Smooth muscle cell (in vitro differentiated cells): ENCODE measurements around the gene ATOSA. TPM values are rescaled to one million over a fixed set of nuclear protein-coding genes. Genes with fewer than 3 reads are reported as not detected.

Source experiments
- DNase-seq: peaks from one replicate; lab custom pipeline; 2025; ENCODE audit not compliant: unreplicated experiment; lab: John Stamatoyannopoulos, UW
- H2AFZ ChIP-seq: fragments of 200-600 bp; sonication (generic); 2 replicates; pipeline ENCODE4 v1.6.0; 2016; ENCODE audit warnings: antibody characterized with exemption, low read depth, mild to moderate bottlenecking
- H3F3A ChIP-seq: fragments of 200-600 bp; sonication (generic); 2 replicates; pipeline ENCODE4 v1.6.0; 2017; ENCODE audit warnings: antibody characterized with exemption, low read depth
- H3K27ac ChIP-seq: fragments of 200-600 bp; sonication (generic); 2 replicates; pipeline ENCODE4 v1.5.1; 2016; ENCODE audit warnings: low read depth, mild to moderate bottlenecking
- H3K27me3 ChIP-seq: fragments of 200-600 bp; sonication (generic); 2 replicates; pipeline ENCODE4 v1.6.1; 2016; ENCODE audit warnings: low read depth, mild to moderate bottlenecking
- H3K36me3 ChIP-seq: fragments of 200-600 bp; sonication (generic); 2 replicates; pipeline ENCODE4 v1.5.1; 2016; ENCODE audit warnings: low read depth
- H3K4me1 ChIP-seq: fragments of 200-600 bp; sonication (generic); 2 replicates; pipeline ENCODE4 v1.5.1; 2016; ENCODE audit warnings: low read depth
- H3K4me2 ChIP-seq: fragments of 200-600 bp; sonication (generic); 2 replicates; pipeline ENCODE4 v1.6.0; 2016; ENCODE audit warnings: mild to moderate bottlenecking
- H3K4me3 ChIP-seq: fragments of 200-600 bp; sonication (generic); 2 replicates; pipeline ENCODE4 v1.5.1; 2016; ENCODE audit warnings: mild to moderate bottlenecking
- H3K79me2 ChIP-seq: fragments of 200-600 bp; sonication (generic); 2 replicates; pipeline ENCODE4 v1.6.0; 2016; ENCODE audit warnings: low read depth, mild to moderate bottlenecking
- H3K9ac ChIP-seq: fragments of 200-600 bp; sonication (generic); 2 replicates; pipeline ENCODE4 v1.6.0; 2016; ENCODE audit warnings: low read depth
- H3K9me3 ChIP-seq: fragments of 200-600 bp; sonication (generic); replicated peaks from 2 replicates; pipeline ENCODE4 v1.5.1; 2016; ENCODE audit warnings: low read depth
- H4K20me1 ChIP-seq: fragments of 200-600 bp; sonication (generic); 2 replicates; pipeline ENCODE4 v1.6.0; 2016; ENCODE audit warnings: low read depth
- WGBS: methylation state at CpG from one replicate; pipeline ENCODE4 v1.1.7; 2016; ENCODE audit warnings: low lambda C conversion rate; 5-methylcytosine and 5-hydroxymethylcytosine counted together
- polyA plus RNA-seq: library from polyadenylated mRNA; unstranded; fragments of >200 nt; fragmentation: Nextera tagmentation; extraction: Ambion mirVana; gene quantifications from 2 replicates; pipeline ENCODE4 v1.2.1, GENCODE V29; 2016
- total RNA-seq: library from RNA; depleted of rRNA; stranded (reverse); fragments of >200 nt; gene quantifications from 2 replicates; pipeline ENCODE4 v1.2.3, GENCODE V29; 2014
- TF ChIP-seq, protein P1 (sequence below): fragments of 200-600 bp; sonication (generic); IDR thresholded peaks from 2 replicates; pipeline ENCODE4 v1.5.1; 2017; ENCODE audit warnings: borderline replicate concordance, mild to moderate bottlenecking, antibody characterized with exemption; ENCODE audit not compliant: insufficient read depth, poor library complexity, severe bottlenecking

The ATOSA gene
- total and polyA plus RNA-seq, 2 experiments from 2014 or later: 12.3 to 45.1 TPM

DNA sequence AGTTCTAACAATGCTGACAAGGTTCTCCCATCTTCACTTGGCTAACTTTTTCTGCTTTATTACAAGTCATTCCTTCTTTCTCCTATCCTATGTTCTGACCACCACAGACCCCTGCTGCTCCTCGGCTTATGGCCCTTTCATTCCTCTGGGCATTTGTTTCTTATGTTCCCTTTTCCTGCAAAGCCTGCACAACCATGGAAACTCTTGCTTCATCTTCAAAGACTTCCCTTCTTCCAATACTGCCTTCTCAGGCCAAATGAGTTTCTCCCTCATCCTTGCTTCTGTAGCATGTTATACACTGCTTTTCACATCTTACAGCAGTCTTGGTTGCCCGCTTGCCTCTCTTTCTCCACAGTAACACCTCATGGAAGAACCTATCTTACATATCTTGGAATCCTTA, 17.9 kb upstream of the ATOSA start:
- TF ChIP-seq, protein P1, sequence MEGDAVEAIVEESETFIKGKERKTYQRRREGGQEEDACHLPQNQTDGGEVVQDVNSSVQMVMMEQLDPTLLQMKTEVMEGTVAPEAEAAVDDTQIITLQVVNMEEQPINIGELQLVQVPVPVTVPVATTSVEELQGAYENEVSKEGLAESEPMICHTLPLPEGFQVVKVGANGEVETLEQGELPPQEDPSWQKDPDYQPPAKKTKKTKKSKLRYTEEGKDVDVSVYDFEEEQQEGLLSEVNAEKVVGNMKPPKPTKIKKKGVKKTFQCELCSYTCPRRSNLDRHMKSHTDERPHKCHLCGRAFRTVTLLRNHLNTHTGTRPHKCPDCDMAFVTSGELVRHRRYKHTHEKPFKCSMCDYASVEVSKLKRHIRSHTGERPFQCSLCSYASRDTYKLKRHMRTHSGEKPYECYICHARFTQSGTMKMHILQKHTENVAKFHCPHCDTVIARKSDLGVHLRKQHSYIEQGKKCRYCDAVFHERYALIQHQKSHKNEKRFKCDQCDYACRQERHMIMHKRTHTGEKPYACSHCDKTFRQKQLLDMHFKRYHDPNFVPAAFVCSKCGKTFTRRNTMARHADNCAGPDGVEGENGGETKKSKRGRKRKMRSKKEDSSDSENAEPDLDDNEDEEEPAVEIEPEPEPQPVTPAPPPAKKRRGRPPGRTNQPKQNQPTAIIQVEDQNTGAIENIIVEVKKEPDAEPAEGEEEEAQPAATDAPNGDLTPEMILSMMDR: no peak
- Histone ChIP-seq H3K4me2 (no peak overlapping the region), H3K4me1 (peaks cover 18% of the 10 kb centered on the region), H3K27ac (no peak overlapping the region), H4K20me1 (no peaks in the 10 kb centered on the region), H3K4me3 (no peak overlapping the region), H3K36me3 (no peaks in the 10 kb centered on the region), H3K79me2 (no peaks in the 10 kb centered on the region), H3K9ac (no peak overlapping the region), H3K9me3 (no peaks in the 10 kb centered on the region), H3F3A (no peaks in the 10 kb centered on the region), H2AFZ (no peak overlapping the region), H3K27me3 (no peaks in the 10 kb centered on the region)
- DNase-seq: no peak
- WGBS: 94% methylated on average over 2 of the region's 2 CpGs

GRCh38 chr15:52695154-52695553, 16.0 kb upstream of the ATOSA start:
- DNase-seq: no peak
- Histone ChIP-seq H3F3A (no peaks in the 10 kb centered on the region), H3K4me1 (peaks cover 16% of the 10 kb centered on the region), H2AFZ (no peak overlapping the region), H3K9me3 (no peaks in the 10 kb centered on the region), H3K9ac (no peak overlapping the region), H3K27ac (no peak overlapping the region), H3K36me3 (no peaks in the 10 kb centered on the region), H4K20me1 (no peaks in the 10 kb centered on the region), H3K79me2 (no peaks in the 10 kb centered on the region), H3K27me3 (no peaks in the 10 kb centered on the region), H3K4me3 (no peak overlapping the region), H3K4me2 (no peak overlapping the region)
- 84% methylated on average over 2 of the region's 2 CpGs for WGBS
- TF ChIP-seq, protein P1: no peak

DNA sequence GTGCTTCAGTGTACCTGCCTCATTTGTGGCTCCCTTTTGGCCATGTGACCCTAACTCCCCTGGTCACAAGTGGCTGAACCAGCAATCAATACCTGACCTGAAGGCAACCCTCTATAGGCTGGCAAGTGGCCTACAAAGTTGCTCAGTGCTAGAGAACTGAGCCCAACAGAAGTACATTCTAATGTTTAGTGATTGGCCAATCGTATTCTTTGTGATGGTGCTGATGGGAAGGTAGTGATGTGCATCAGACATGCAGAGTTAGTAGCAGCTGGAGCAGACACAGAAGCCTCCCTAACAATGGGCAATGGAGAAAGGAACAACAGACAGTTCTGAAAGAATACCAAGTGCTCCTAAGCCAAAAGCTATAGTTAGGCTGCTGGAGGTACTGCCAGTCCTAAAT, 10.4 kb upstream of the ATOSA start:
- Histone ChIP-seq H4K20me1 (no peaks in the 10 kb centered on the region), H3K4me1 (no peaks in the 10 kb centered on the region), H2AFZ (no peak overlapping the region), H3K36me3 (no peaks in the 10 kb centered on the region), H3K4me2 (no peak overlapping the region), H3K27me3 (no peaks in the 10 kb centered on the region), H3K79me2 (no peaks in the 10 kb centered on the region), H3K9ac (no peak overlapping the region), H3K9me3 (no peaks in the 10 kb centered on the region), H3F3A (no peaks in the 10 kb centered on the region), H3K4me3 (no peak overlapping the region), H3K27ac (no peak overlapping the region)
- 75% methylated on average over 1 of the region's 1 CpG for WGBS
- TF ChIP-seq, protein P1: no peak
- DNase-seq: no peak

GRCh38 chr15:52683580-52683979, 4.4 kb upstream of the ATOSA start:
- Histone ChIP-seq H3K4me3 (no peak overlapping the region), H3K4me2 (no peak overlapping the region), H2AFZ (no peak overlapping the region), H3K79me2 (no peaks in the 10 kb centered on the region), H3F3A (peaks cover 6% of the 10 kb centered on the region), H3K9me3 (no peaks in the 10 kb centered on the region), H3K27ac (no peak overlapping the region), H3K4me1 (peaks cover 4% of the 10 kb centered on the region), H3K27me3 (no peaks in the 10 kb centered on the region), H3K9ac (no peak overlapping the region), H4K20me1 (no peaks in the 10 kb centered on the region), H3K36me3 (no peaks in the 10 kb centered on the region)
- TF ChIP-seq, protein P1: no peak
- DNase-seq: no peak
- 95% methylated on average over 1 of the region's 1 CpG for WGBS
